HepG2 (cell line): ENCODE data around the gene EEA1. TPM values are rescaled to one million over a fixed set of nuclear protein-coding genes. Genes with fewer than 3 reads are reported as not detected.

Experiments
- AGO2 ChIP-seq: fragments of 200-400 bp; formaldehyde crosslinking; optimal IDR thresholded peaks from 2 replicates; pipeline ENCODE3; 2017; ENCODE audit warnings: mild to moderate bottlenecking, low read depth, low read length, moderate library complexity
- ETV5 ChIP-seq: IDR thresholded peaks from 2 replicates; pipeline ENCODE4 v1.6.1; 2018; ENCODE audit warnings: missing biosample characterization, missing genetic modification reagents, inconsistent platforms, borderline replicate concordance
- HMGA1 ChIP-seq: sonication (generic); formaldehyde crosslinking; conservative IDR thresholded peaks from 2 replicates; pipeline ENCODE4 v1.4.0; 2020; ENCODE audit warnings: missing genetic modification reagents
- HOXA7 ChIP-seq: sonication (generic); formaldehyde crosslinking; IDR thresholded peaks from 2 replicates; pipeline ENCODE4 v1.8.1; 2022; ENCODE audit warnings: mild to moderate bottlenecking, missing genetic modification reagents, moderate library complexity
- PRPF4 ChIP-seq: fragments of 200-400 bp; formaldehyde crosslinking; IDR thresholded peaks from 2 replicates; pipeline ENCODE4 v1.6.1; 2016; ENCODE audit warnings: low read length, low read depth; ENCODE audit not compliant: poor library complexity, severe bottlenecking
- SOX13 ChIP-seq, 3 experiments: fragments of 450-650 bp in 1 of 3; sonication (generic) in 1 of 3; formaldehyde crosslinking in 1 of 3; IDR thresholded peaks in 2 of 3; conservative IDR thresholded peaks in 1 of 3; 2 replicates each; pipeline versions ENCODE4 v1.5.0 to v1.6.1; 2016 to 2020; ENCODE audit warnings: antibody characterized with exemption in 1 of 3, mild to moderate bottlenecking in 1 of 3, missing compliant biosample characterization in 1 of 3, missing genetic modification reagents in 1 of 3, moderate library complexity in 1 of 3
- SP1 ChIP-seq, 2 experiments: fragments of 450-650 bp in 1 of 2; sonication (generic) in 1 of 2; formaldehyde crosslinking in 1 of 2; IDR thresholded peaks; 2 replicates each; pipeline versions ENCODE4 v1.4.0 to v1.6.1; 2016 to 2020; ENCODE audit warnings: missing genetic modification reagents in 1 of 2
- ZFP41 ChIP-seq: sonication (generic); formaldehyde crosslinking; IDR thresholded peaks from 2 replicates; pipeline ENCODE4 v1.4.0; 2020; ENCODE audit warnings: mild to moderate bottlenecking, missing genetic modification reagents, borderline replicate concordance
- ZNF274 ChIP-seq: sonication (generic); formaldehyde crosslinking; IDR thresholded peaks from 2 replicates; pipeline ENCODE4 v1.5.1; 2020; ENCODE audit warnings: mild to moderate bottlenecking, missing genetic modification reagents
- ZNF777 ChIP-seq: sonication (generic); formaldehyde crosslinking; IDR thresholded peaks from 2 replicates; pipeline ENCODE4 v1.4.0; 2020; ENCODE audit warnings: missing genetic modification reagents
- ZNF790 ChIP-seq: sonication (generic); formaldehyde crosslinking; IDR thresholded peaks from 2 replicates; pipeline ENCODE4 v1.8.0; 2022; ENCODE audit warnings: missing genetic modification reagents, mild to moderate bottlenecking, borderline replicate concordance
- ZSCAN31 ChIP-seq: sonication (generic); formaldehyde crosslinking; IDR thresholded peaks from 2 replicates; pipeline ENCODE4 v1.5.0; 2020; ENCODE audit warnings: low read depth, mild to moderate bottlenecking, missing genetic modification reagents
- polyA plus RNA-seq, 8 experiments: library from polyadenylated mRNA; depleted of rRNA in 3 of 8; stranded (reverse) in 7 of 8; unstranded in 1 of 8; fragments of >200 nt; fragmentation: Illumina TruSeq in 4 of 8; extraction: Trizol in 4 of 8; gene quantifications; 2 replicates each; pipeline versions ENCODE4 v1.2.1 to v1.2.3, GENCODE V29; 2011 to 2016; ENCODE audit warnings: low read depth in 4 of 8, missing spikeins in 1 of 8, mixed read lengths in 1 of 8; ENCODE audit not compliant: insufficient read depth in 1 of 8
- total RNA-seq, 5 experiments: library from RNA; depleted of rRNA; stranded (reverse); fragments of >200 nt; fragmentation: Illumina TruSeq; extraction: Trizol; gene quantifications; 2 replicates each; pipeline ENCODE4 v1.2.3, GENCODE V29; 2016; ENCODE audit warnings: low read depth in 1 of 5
- TF ChIP-seq, protein P1 (sequence below): sonication (generic); formaldehyde crosslinking; IDR thresholded peaks from 2 replicates; pipeline ENCODE4 v1.5.0; 2020; ENCODE audit warnings: missing genetic modification reagents, mild to moderate bottlenecking, borderline replicate concordance
- TF ChIP-seq, protein P2 (sequence below): sonication (generic); formaldehyde crosslinking; conservative IDR thresholded peaks from 2 replicates; pipeline ENCODE4 v1.4.0; 2020; ENCODE audit warnings: missing genetic modification reagents
- TF ChIP-seq, protein P3 (sequence below): IDR thresholded peaks from 2 replicates; pipeline ENCODE4 v1.6.1; 2018; ENCODE audit warnings: missing genetic modification reagents
- TF ChIP-seq, protein P4 (sequence below): sonication (generic); formaldehyde crosslinking; IDR thresholded peaks from 2 replicates; pipeline ENCODE4 v1.5.1; 2020; ENCODE audit warnings: mild to moderate bottlenecking, missing genetic modification reagents, borderline replicate concordance
- TF ChIP-seq, protein P5 (sequence below): sonication (generic); formaldehyde crosslinking; IDR thresholded peaks from 2 replicates; pipeline ENCODE4 v1.4.0; 2020; ENCODE audit warnings: missing genetic modification reagents, borderline replicate concordance

Gene EEA1
- total and polyA plus RNA-seq, 2 of the 13 experiments (the other 11 are each of a cell fraction or from before 2014, with no cell fraction given) = 5.0 to 19.3 TPM

DNA sequence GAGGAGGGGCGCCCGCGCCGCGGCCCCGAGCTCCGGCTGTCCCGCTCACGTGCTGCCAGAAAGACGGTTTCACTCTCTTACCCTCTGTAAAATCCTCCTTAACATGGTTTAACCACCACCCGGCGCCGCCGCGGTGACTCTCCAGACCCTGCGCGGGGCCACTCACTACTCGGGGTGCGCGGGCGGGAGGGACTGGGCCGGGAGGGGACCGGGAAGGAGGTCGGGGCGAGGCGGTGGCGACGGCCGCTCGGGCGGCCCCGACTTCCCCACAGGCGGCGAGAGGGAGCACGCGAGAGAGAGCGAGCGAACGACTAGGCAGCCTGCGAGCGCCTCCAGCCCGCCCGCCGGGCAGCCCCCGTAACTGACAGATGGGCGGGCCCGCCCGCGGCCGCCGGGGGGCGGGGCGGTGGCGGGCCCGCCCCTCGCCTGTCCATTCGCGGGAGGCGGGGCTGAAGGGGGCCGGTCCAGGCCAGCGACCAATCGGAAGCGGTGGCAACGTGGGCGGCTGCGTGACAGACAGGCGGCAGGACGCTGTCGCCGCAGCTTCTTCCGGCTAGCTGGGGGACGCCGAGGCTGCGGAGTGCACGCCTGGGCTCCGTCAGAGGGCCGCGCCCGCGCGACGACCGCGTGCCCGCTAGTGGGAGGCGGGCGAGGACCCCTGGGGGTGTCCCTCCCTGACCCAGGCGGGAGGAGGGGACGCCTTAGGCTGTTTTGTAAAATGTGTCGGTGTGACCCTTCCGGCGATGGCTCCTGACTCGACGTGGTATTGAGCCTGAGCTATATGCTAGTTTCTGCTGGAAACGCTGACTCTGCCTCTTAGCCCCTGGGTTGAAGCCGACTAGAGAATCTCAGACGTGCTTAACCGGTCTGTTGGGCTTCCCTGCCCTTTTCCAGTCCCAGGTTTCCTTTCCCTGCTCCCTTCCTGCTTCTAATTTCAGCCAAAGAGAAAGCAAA lies at the start of gene EEA1 (continued):
- TF ChIP-seq, protein P1, sequence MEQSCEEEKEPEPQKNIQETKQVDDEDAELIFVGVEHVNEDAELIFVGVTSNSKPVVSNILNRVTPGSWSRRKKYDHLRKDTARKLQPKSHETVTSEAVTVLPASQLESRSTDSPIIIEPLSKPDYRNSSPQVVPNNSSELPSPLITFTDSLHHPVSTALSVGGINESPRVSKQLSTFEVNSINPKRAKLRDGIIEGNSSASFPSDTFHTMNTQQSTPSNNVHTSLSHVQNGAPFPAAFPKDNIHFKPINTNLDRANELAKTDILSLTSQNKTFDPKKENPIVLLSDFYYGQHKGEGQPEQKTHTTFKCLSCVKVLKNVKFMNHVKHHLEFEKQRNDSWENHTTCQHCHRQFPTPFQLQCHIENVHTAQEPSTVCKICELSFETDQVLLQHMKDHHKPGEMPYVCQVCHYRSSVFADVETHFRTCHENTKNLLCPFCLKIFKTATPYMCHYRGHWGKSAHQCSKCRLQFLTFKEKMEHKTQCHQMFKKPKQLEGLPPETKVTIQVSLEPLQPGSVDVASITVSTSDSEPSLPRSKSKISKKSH (CRISPR knock-in tag) = peak; percentile 92
- no peak for TF ChIP-seq HOXA7 (CRISPR knock-in tag)
- no peak for TF ChIP-seq SOX13 (IDR thresholded peaks at IDR 0.05)
- 0 out of 4 replicates have a peak, but pooled peaks of 1 of the 2 experiments have one; percentile 36 for TF ChIP-seq SOX13 (CRISPR knock-in tag; conservative IDR thresholded peaks at IDR 0.05 in 1 of 2, IDR thresholded peaks at IDR 0.05 in 1 of 2)
- TF ChIP-seq, protein P2, sequence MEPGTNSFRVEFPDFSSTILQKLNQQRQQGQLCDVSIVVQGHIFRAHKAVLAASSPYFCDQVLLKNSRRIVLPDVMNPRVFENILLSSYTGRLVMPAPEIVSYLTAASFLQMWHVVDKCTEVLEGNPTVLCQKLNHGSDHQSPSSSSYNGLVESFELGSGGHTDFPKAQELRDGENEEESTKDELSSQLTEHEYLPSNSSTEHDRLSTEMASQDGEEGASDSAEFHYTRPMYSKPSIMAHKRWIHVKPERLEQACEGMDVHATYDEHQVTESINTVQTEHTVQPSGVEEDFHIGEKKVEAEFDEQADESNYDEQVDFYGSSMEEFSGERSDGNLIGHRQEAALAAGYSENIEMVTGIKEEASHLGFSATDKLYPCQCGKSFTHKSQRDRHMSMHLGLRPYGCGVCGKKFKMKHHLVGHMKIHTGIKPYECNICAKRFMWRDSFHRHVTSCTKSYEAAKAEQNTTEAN (CRISPR knock-in tag) = peak; percentile 79
- no peak for TF ChIP-seq SP1 (IDR thresholded peaks at IDR 0.05)
- peak; percentile 92 for TF ChIP-seq SP1 (CRISPR knock-in tag; IDR thresholded peaks at IDR 0.05)
- TF ChIP-seq, protein P3, sequence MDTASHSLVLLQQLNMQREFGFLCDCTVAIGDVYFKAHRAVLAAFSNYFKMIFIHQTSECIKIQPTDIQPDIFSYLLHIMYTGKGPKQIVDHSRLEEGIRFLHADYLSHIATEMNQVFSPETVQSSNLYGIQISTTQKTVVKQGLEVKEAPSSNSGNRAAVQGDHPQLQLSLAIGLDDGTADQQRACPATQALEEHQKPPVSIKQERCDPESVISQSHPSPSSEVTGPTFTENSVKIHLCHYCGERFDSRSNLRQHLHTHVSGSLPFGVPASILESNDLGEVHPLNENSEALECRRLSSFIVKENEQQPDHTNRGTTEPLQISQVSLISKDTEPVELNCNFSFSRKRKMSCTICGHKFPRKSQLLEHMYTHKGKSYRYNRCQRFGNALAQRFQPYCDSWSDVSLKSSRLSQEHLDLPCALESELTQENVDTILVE (CRISPR knock-in tag) = 0 out of 2 replicates have a peak, but pooled peaks have one; percentile 47
- TF ChIP-seq, protein P4, sequence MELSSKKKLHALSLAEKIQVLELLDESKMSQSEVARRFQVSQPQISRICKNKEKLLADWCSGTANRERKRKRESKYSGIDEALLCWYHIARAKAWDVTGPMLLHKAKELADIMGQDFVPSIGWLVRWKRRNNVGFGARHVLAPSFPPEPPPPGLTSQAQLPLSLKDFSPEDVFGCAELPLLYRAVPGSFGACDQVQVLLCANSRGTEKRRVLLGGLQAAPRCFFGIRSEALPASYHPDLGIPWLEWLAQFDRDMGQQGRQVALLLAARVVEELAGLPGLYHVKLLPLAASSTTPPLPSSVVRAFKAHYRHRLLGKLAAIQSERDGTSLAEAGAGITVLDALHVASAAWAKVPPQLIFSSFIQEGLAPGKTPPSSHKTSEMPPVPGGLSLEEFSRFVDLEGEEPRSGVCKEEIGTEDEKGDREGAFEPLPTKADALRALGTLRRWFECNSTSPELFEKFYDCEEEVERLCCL = no peak; the same call in 1 of the 2 replicates
- TF ChIP-seq, protein P5, sequence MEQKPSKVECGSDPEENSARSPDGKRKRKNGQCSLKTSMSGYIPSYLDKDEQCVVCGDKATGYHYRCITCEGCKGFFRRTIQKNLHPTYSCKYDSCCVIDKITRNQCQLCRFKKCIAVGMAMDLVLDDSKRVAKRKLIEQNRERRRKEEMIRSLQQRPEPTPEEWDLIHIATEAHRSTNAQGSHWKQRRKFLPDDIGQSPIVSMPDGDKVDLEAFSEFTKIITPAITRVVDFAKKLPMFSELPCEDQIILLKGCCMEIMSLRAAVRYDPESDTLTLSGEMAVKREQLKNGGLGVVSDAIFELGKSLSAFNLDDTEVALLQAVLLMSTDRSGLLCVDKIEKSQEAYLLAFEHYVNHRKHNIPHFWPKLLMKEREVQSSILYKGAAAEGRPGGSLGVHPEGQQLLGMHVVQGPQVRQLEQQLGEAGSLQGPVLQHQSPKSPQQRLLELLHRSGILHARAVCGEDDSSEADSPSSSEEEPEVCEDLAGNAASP (CRISPR knock-in tag) = peak; percentile 78
- peak; percentile 80; the same call in 1 of the 2 replicates for TF ChIP-seq ZNF790 (CRISPR knock-in tag)
- peak; percentile 96 for TF ChIP-seq ZNF777 (CRISPR knock-in tag)
- peak; percentile 81 for TF ChIP-seq ETV5 (CRISPR knock-in tag)
- peak; percentile 92 for TF ChIP-seq ZSCAN31
- TF ChIP-seq AGO2 = peak; percentile 77
- no peak for TF ChIP-seq HMGA1
- peak; percentile 88; the same call in 1 of the 2 replicates for TF ChIP-seq ZFP41 (CRISPR knock-in tag)
- TF ChIP-seq ZNF274 = peak; percentile 95
- TF ChIP-seq PRPF4 = no peak
